Measurements from ENCODE around the gene VCPKMT. TPM values are rescaled to one million over a fixed set of nuclear protein-coding genes. Genes with fewer than 3 reads are reported as not detected.
A peak's percentile ranks its signal among the peaks of the same experiment; 100 is the strongest.

VCPKMT gene
- total and polyA plus RNA-seq, 4 experiments from 2014 or later: 13.0 to 20.1 (median 15.2) TPM

GRCh38 chr14:50088731-50089130 is 27.6 kb downstream of the VCPKMT start:
- Histone ChIP-seq H3K9me3 (ENCODE audit: control insufficient read depth in 1 of 2, low read length in 2 of 2) (no peaks in the 10 kb centered on the region), H3K4me3 (ENCODE audit: low read length in 2 of 2) (no peak overlapping the region), H3K27me3 (ENCODE audit: insufficient read depth, low read length) (no peaks in the 10 kb centered on the region), H3K36me3 (ENCODE audit: insufficient read depth, low read length) (no peaks in the 10 kb centered on the region), H3K27ac (ENCODE audit: low read depth, low read length) (no peak overlapping the region), H3K4me1 (ENCODE audit: insufficient read depth, low read length) (peaks cover 58% of the 10 kb centered on the region)
- Mint-ChIP-seq H3K27ac (peak overlapping the region in 6 of 7 donors; percentile 47 to 89 (median 60)), H3K4me1 (peaks cover 43 to 75% (median 59%) of the 10 kb centered on the region in 4 donors), H3K9me3 (no peaks in the 10 kb centered on the region), H3K27me3 (no peaks in the 10 kb centered on the region), H3K36me3 (peaks cover 2 to 4% of the 10 kb centered on the region in 2 donors), H3K4me3 (peak overlapping the region in 3 of 8 donors; percentile 6 to 60 (median 55))
- intact Hi-C loops (cut with micrococcal nuclease): no loop called here
- ChIA-PET POLR2A (ENCODE audit: partially characterized antibody) (interaction anchor here (0.6 to 8.0 kb wide), 11 partner anchors 7 to 236 kb away, joined by 3 to 110 read pairs (median 14); partner anchors contain the start of genes ARF6 and NEMF), CTCF (ENCODE audit: partially characterized antibody) (interaction anchor here (1.1 to 2.8 kb wide), 12 partner anchors 8 to 236 kb away, joined by 3 to 17 read pairs (median 6); partner anchors contain the start of gene NEMF)
- no peak for DNase-seq

DNA sequence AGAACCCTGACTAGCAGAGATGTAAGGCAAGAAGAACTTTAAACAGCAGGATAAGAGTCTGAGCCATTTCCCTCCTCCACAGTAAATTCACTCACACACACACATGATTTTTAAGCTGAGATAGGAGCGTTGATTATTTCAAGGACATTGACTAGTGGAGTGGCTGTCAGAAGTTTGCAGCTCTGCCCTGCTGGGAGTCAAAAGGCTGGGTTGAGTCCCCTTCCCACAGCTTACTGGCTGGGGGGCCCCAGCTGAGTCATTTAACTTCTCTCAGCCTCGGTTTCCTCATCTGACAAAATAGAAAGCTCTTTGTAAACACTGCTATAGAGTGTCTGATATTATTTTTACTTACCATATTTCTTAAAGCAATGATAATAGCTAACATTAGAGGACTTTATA is 28.3 kb downstream of the VCPKMT start:
- Mint-ChIP-seq H3K9me3 (no peaks in the 10 kb centered on the region), H3K27ac (peak overlapping the region; percentile 60 to 95 (median 91)), H3K36me3 (peaks cover 0 to 2% of the 10 kb centered on the region in 2 donors), H3K27me3 (no peaks in the 10 kb centered on the region), H3K4me1 (peaks cover 46 to 77% (median 62%) of the 10 kb centered on the region in 4 donors), H3K4me3 (peak overlapping the region in 6 of 8 donors; percentile 27 to 83 (median 74))
- Histone ChIP-seq H3K27ac (ENCODE audit: low read depth, low read length) (peak overlapping the region; percentile 37), H3K27me3 (ENCODE audit: insufficient read depth, low read length) (no peaks in the 10 kb centered on the region), H3K4me1 (ENCODE audit: insufficient read depth, low read length) (peaks cover 64% of the 10 kb centered on the region), H3K36me3 (ENCODE audit: insufficient read depth, low read length) (no peaks in the 10 kb centered on the region), H3K4me3 (ENCODE audit: low read length in 2 of 2) (no peak overlapping the region), H3K9me3 (ENCODE audit: control insufficient read depth in 1 of 2, low read length in 2 of 2) (no peaks in the 10 kb centered on the region)
- CTCF ChIA-PET (ENCODE audit: partially characterized antibody): interaction anchor here (1.1 to 2.8 kb wide), 17 partner anchors 9 to 236 kb away, joined by 3 to 17 read pairs (median 5); partner anchors contain the start of gene NEMF
- POLR2A ChIA-PET (ENCODE audit: partially characterized antibody): interaction anchor here (0.6 to 8.0 kb wide), 13 partner anchors 8 to 443 kb away, joined by 3 to 110 read pairs (median 9); partner anchors contain the start of genes ARF6 and NEMF
- intact Hi-C loops (cut with micrococcal nuclease): no loop called here
- no peak for DNase-seq

DNA sequence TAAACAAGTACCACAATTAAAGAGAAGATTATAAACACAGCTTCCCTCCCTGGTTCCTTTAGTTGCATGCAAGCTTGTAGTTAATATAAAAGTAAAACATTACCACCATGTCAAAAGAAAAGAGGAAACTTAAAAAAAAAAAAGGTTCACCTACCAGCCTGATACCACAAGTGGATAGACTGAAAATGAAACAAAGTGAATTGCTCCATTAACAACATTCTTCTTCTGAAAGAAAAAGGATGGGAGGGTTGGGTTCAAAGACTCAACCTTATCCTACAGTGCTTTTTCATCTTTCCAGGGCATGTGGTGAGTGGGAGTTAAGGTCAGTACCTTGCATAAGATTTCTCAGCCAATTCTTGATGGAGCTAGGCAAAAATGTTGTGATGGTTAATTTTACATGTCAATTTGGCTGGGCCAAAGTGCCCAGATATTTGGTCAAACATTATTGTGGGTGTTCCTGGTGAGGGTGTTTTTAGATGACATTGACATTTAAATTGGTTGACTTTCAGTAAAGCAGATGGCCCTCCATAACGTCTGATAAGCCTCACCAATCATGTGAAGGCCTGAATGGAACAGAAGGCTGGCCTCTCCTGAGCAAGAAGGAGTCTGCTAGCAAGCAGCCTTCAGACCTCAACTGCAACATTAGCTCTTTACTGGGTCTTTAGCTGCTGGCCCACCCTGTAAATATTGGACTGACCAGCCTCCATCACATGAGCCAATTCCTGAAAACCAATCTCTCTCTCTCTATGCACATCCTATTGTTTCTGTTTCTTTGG is 28.8 kb downstream of the VCPKMT start:
- peaks cover 0 to 2% of the 10 kb centered on the region in 2 donors for H3K36me3 Mint-ChIP-seq
- ChIA-PET CTCF (ENCODE audit: partially characterized antibody) (interaction anchor here (1.1 to 2.8 kb wide), 19 partner anchors 9 to 235 kb away, joined by 3 to 17 read pairs (median 5); partner anchors contain the start of gene NEMF), POLR2A (ENCODE audit: partially characterized antibody) (interaction anchor here (0.6 to 8.0 kb wide), 17 partner anchors 9 to 444 kb away, joined by 3 to 110 read pairs (median 7); partner anchors contain the start of genes ARF6, NEMF and VCPKMT)
- peak overlapping the region in 1 of 2 donors; percentile 5 for H3K4me3 ChIP-seq (ENCODE audit: low read length in 2 of 2)
- no peaks in the 10 kb centered on the region for H3K27me3 Mint-ChIP-seq
- no peaks in the 10 kb centered on the region for H3K36me3 ChIP-seq (ENCODE audit: insufficient read depth, low read length)
- H3K4me3 Mint-ChIP-seq: peak overlapping the region; percentile 27 to 83 (median 68)
- intact Hi-C loops (cut with micrococcal nuclease): loop anchor here (1.0 kb wide), 1 partner anchor 18 kb away; no protein-coding TSS in a partner anchor
- peaks cover 51 to 83% (median 65%) of the 10 kb centered on the region in 4 donors for H3K4me1 Mint-ChIP-seq
- DNase-seq: peak in 4 of 5 donors; percentile 53 to 66 (median 61)
- H3K27ac ChIP-seq (ENCODE audit: low read depth, low read length): peak overlapping the region; percentile 37
- H3K9me3 Mint-ChIP-seq: no peaks in the 10 kb centered on the region
- H3K27ac Mint-ChIP-seq: peak overlapping the region; percentile 60 to 95 (median 91)
- no peaks in the 10 kb centered on the region for H3K9me3 ChIP-seq (ENCODE audit: control insufficient read depth in 1 of 2, low read length in 2 of 2)
- H3K27me3 ChIP-seq (ENCODE audit: insufficient read depth, low read length): no peaks in the 10 kb centered on the region
- H3K4me1 ChIP-seq (ENCODE audit: insufficient read depth, low read length): peaks cover 70% of the 10 kb centered on the region

- Histone ChIP-seq H3K27ac (ENCODE audit: low read depth, low read length) (peak overlapping the region; percentile 99), H3K4me3 (ENCODE audit: low read length in 2 of 2) (no peak overlapping the region), H3K27me3 (ENCODE audit: insufficient read depth, low read length) (no peaks in the 10 kb centered on the region), H3K36me3 (ENCODE audit: insufficient read depth, low read length) (no peaks in the 10 kb centered on the region), H3K4me1 (ENCODE audit: insufficient read depth, low read length) (peaks cover 82% of the 10 kb centered on the region), H3K9me3 (ENCODE audit: control insufficient read depth in 1 of 2, low read length in 2 of 2) (no peaks in the 10 kb centered on the region)
- intact Hi-C loops (cut with micrococcal nuclease): loop anchor here (1.0 kb wide), 1 partner anchor 194 kb away; no protein-coding TSS in a partner anchor
- ChIA-PET CTCF (ENCODE audit: partially characterized antibody) (interaction anchor here (1.1 to 2.8 kb wide), 9 partner anchors 10 to 233 kb away, joined by 3 to 14 read pairs (median 7); no protein-coding TSS in a partner anchor), POLR2A (ENCODE audit: partially characterized antibody) (interaction anchor here (0.7 to 8.0 kb wide), 17 partner anchors 10 to 310 kb away, joined by 3 to 110 read pairs (median 7); partner anchors contain the start of genes ARF6 and NEMF)
- DNase-seq: no peak
- H3K27me3 Mint-ChIP-seq: no peaks in the 10 kb centered on the region
- no peaks in the 10 kb centered on the region for H3K9me3 Mint-ChIP-seq
- H3K36me3 Mint-ChIP-seq: peaks cover 0 to 2% of the 10 kb centered on the region in 2 donors
- H3K27ac Mint-ChIP-seq: peak overlapping the region; percentile 83 to 99 (median 95)
- H3K4me3 Mint-ChIP-seq: peak overlapping the region; percentile 23 to 78 (median 71)
- peaks cover 59 to 89% (median 74%) of the 10 kb centered on the region in 4 donors for H3K4me1 Mint-ChIP-seq
These were observed 30.1 kb downstream of the VCPKMT start for GRCh38 chr14:50086321-50086711.

- Histone ChIP-seq H3K27ac (ENCODE audit: low read depth, low read length) (peak overlapping the region; percentile 99), H3K27me3 (ENCODE audit: insufficient read depth, low read length) (no peaks in the 10 kb centered on the region), H3K9me3 (ENCODE audit: control insufficient read depth in 1 of 2, low read length in 2 of 2) (no peaks in the 10 kb centered on the region), H3K4me1 (ENCODE audit: insufficient read depth, low read length) (peaks cover 88% of the 10 kb centered on the region), H3K36me3 (ENCODE audit: insufficient read depth, low read length) (no peaks in the 10 kb centered on the region), H3K4me3 (ENCODE audit: low read length in 2 of 2) (no peak overlapping the region)
- peak overlapping the region; percentile 83 to 99 (median 95) for H3K27ac Mint-ChIP-seq
- ChIA-PET POLR2A (ENCODE audit: partially characterized antibody) (interaction anchor here (0.7 to 8.0 kb wide), 21 partner anchors 8 to 310 kb away, joined by 3 to 110 read pairs (median 6); partner anchors contain the start of genes ARF6, NEMF and VCPKMT), CTCF (ENCODE audit: partially characterized antibody) (interaction anchor here (0.8 to 2.8 kb wide), 7 partner anchors 18 to 232 kb away, joined by 3 to 9 read pairs (median 4); no protein-coding TSS in a partner anchor)
- H3K4me1 Mint-ChIP-seq: peaks cover 58 to 89% (median 76%) of the 10 kb centered on the region in 4 donors
- no peaks in the 10 kb centered on the region for H3K9me3 Mint-ChIP-seq
- intact Hi-C loops (cut with micrococcal nuclease): loop anchor here (1.0 kb wide), 1 partner anchor 193 kb away; no protein-coding TSS in a partner anchor
- no peaks in the 10 kb centered on the region for H3K27me3 Mint-ChIP-seq
- H3K4me3 Mint-ChIP-seq: peak overlapping the region; percentile 23 to 78 (median 71)
- DNase-seq: peak; percentile 21 to 48 (median 28)
- peaks cover 0 to 2% of the 10 kb centered on the region in 2 donors for H3K36me3 Mint-ChIP-seq
These were observed 30.6 kb downstream of the VCPKMT start for GRCh38 chr14:50085570-50086320.

DNA sequence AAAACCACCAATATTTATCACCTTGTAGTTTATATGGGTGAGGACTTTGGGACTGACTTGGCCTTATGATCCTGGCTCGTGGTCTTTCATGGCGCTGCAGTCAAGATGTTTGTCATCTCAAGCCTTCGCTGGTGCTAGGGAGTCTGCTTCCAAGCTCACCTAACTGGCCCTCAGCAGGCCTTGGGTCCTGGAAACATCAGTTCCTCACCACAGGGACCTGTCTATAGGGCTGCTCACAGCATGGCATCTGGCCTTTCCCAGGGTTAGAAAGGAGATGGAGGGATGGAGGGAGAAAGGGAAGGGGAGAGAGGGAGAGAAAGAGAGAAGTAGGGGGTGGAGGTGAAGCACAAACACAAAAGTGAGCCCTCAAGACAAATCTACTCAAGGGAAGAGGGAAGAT is 31.7 kb downstream of the VCPKMT start:
- Histone ChIP-seq H3K27ac (ENCODE audit: low read depth, low read length) (peak overlapping the region; percentile 99), H3K4me3 (ENCODE audit: low read length in 2 of 2) (no peak overlapping the region), H3K9me3 (ENCODE audit: control insufficient read depth in 1 of 2, low read length in 2 of 2) (no peaks in the 10 kb centered on the region), H3K36me3 (ENCODE audit: insufficient read depth, low read length) (no peaks in the 10 kb centered on the region), H3K27me3 (ENCODE audit: insufficient read depth, low read length) (no peaks in the 10 kb centered on the region), H3K4me1 (ENCODE audit: insufficient read depth, low read length) (peaks cover 91% of the 10 kb centered on the region)
- ChIA-PET CTCF (ENCODE audit: partially characterized antibody) (interaction anchor here (1.5 to 2.8 kb wide), 3 partner anchors 19 to 222 kb away, joined by 3 to 9 read pairs (median 8); no protein-coding TSS in a partner anchor), POLR2A (ENCODE audit: partially characterized antibody) (interaction anchor here (0.7 to 8.0 kb wide), 11 partner anchors 11 to 222 kb away, joined by 3 to 110 read pairs (median 9); partner anchors contain the start of gene VCPKMT)
- intact Hi-C loops (cut with micrococcal nuclease): no loop called here
- no peak for DNase-seq
- Mint-ChIP-seq H3K4me1 (peaks cover 59 to 87% (median 74%) of the 10 kb centered on the region in 4 donors), H3K9me3 (no peaks in the 10 kb centered on the region), H3K27ac (peak overlapping the region; percentile 83 to 99 (median 95)), H3K36me3 (peaks cover 0 to 2% of the 10 kb centered on the region in 2 donors), H3K4me3 (peak overlapping the region in 5 of 8 donors; percentile 53 to 78 (median 72)), H3K27me3 (no peaks in the 10 kb centered on the region)

Data from CD4-positive, alpha-beta memory T cell (primary cell).